Kidney (tissue), 14 donors: ENCODE data around the gene SPRY4. TPM values are rescaled to one million over a fixed set of nuclear protein-coding genes. Genes with fewer than 3 reads are reported as not detected.

Experiments used
- DNase-seq, 5 donors: peaks; one replicate each; pipeline ENCODE4 v3.0.0-alpha.2; 2013 to 2020
- FAIRE-seq: peaks from 2 replicates; lab custom pipeline; 2012; peaks lifted over from hg19 to GRCh38; lab: Jason Lieb, UNC
- H3K27ac ChIP-seq, 2 donors: one replicate each; pipeline ENCODE4 v1.7.0; 2013; ENCODE audit warnings: low read depth in 2 of 2, low read length in 2 of 2, inconsistent platforms in 1 of 2
- H3K27me3 ChIP-seq: one replicate; pipeline ENCODE4 v1.7.1; 2013; ENCODE audit warnings: low read length, inconsistent platforms; ENCODE audit not compliant: control insufficient read depth, insufficient read depth
- H3K36me3 ChIP-seq, 3 donors: one replicate each; pipeline versions ENCODE4 v1.7.0 to v1.7.1; 2013; ENCODE audit warnings: low read length in 3 of 3, control low read depth in 1 of 3, inconsistent platforms in 1 of 3; ENCODE audit not compliant: insufficient read depth in 3 of 3, control insufficient read depth in 2 of 3
- H3K4me1 ChIP-seq, 3 donors: one replicate each; pipeline versions ENCODE4 v1.7.0 to v1.7.1; 2013; ENCODE audit warnings: low read length in 3 of 3, inconsistent platforms in 1 of 3, low read depth in 1 of 3; ENCODE audit not compliant: control insufficient read depth in 2 of 3, insufficient read depth in 2 of 3
- H3K4me3 ChIP-seq, 3 donors: one replicate each; pipeline versions ENCODE4 v1.7.0 to v1.8.1; 2013; ENCODE audit warnings: low read length in 3 of 3, control low read depth in 1 of 3, inconsistent platforms in 1 of 3
- H3K9ac ChIP-seq, 3 donors: one replicate each; pipeline versions ENCODE4 v1.7.0 to v1.7.1; 2013; ENCODE audit warnings: low read length in 3 of 3, control low read depth in 1 of 3, inconsistent platforms in 1 of 3
- H3K9me3 ChIP-seq, 3 donors: one replicate each; pipeline versions ENCODE4 v1.7.0 to v1.7.1; 2013; ENCODE audit warnings: low read length in 3 of 3, control low read depth in 1 of 3, inconsistent platforms in 1 of 3; ENCODE audit not compliant: control insufficient read depth in 2 of 3, insufficient read depth in 1 of 3
- intact Hi-C: fragments of 100-400 bp; cut with DNase I; formaldehyde crosslinking; loops from one replicate; pipeline ENCODE4 v1.11.1; 2022
- polyA plus RNA-seq: library from polyadenylated mRNA; stranded (reverse); fragments of 350-450 nt; fragmentation: Illumina TruSeq; extraction: RNeasy Lipid Tissue Mini Kit (QIAGEN cat#74804); gene quantifications from one replicate; pipeline ENCODE4 v1.2.3, GENCODE V29; 2014; ENCODE audit warnings: low read depth, low replicate concordance; ENCODE audit not compliant: insufficient read depth
- total RNA-seq: library from RNA; stranded (reverse); fragmentation: NEBNext Ultra II Directional; extraction: Animal tissue kit (Norgen Biotek cat#: 25700); gene quantifications from one replicate; pipeline ENCODE4 v1.2.1, GENCODE V29; 2021
- TF ChIP-seq, protein P1 (sequence below): IDR thresholded peaks from 3 replicates; pipeline ENCODE4 v1.5.1; 2012; ENCODE audit warnings: mild to moderate bottlenecking, moderate library complexity, borderline replicate concordance; ENCODE audit not compliant: insufficient read depth; ENCODE audit errors: extremely low read depth
- donor health status: control.
- donor health status: control.
- donor health status: control.
- donor health status: control.
- donor health status: control.
- donor health status: DM: yes; HTN: yes; CAD: no.
- donor health status: Normal renal cell carcinoma (clear cell type).

The SPRY4 gene
- total and polyA plus RNA-seq, 2 donors from 2014 or later = 6.0 to 16.6 TPM

DNA sequence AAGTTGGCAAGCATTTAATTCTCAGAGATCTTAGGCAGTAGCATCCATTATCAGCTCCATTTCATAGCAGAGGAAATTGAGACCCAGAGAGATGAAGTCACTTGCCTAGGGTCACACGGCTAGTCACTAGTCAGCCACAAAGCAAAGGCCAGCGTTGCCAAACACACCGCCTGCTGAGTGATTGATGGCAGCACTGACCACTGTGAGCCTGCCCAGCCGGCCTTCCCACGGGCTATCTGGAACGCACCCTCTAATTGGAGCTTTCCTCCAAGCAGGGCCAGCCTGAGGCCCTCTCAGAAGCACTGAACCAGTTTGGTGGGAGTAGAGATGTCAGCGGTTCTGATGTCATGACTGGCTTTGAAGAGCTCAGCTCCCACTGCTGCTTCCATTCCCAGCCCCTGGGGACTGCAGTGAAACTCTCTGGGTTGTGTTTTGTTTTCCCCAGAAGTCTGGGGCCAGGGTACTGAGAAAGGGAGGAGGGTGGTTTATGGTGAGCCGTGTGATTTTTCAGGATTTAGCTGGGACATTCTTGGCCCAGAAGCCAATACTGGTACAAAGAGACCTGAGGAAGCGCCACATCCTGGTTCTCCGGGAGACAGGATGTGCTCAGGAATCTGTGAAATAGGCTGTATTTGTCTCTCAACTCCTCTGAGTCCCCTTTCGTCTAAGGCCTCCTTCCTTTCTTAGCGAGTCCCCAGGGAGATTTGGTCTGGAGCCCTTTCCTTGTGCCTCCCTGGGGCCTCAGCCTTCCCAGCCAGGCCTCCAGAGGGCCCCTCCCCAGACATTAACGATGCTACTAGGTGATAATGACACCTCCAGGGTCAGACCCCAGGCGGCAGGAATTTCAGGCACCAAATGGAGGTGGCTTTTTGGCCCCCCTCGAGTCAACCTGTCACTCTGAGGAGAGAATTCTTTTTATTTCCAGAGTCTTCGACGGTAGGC lies 44.5 kb downstream of the SPRY4 start:
- TF ChIP-seq, protein P1, sequence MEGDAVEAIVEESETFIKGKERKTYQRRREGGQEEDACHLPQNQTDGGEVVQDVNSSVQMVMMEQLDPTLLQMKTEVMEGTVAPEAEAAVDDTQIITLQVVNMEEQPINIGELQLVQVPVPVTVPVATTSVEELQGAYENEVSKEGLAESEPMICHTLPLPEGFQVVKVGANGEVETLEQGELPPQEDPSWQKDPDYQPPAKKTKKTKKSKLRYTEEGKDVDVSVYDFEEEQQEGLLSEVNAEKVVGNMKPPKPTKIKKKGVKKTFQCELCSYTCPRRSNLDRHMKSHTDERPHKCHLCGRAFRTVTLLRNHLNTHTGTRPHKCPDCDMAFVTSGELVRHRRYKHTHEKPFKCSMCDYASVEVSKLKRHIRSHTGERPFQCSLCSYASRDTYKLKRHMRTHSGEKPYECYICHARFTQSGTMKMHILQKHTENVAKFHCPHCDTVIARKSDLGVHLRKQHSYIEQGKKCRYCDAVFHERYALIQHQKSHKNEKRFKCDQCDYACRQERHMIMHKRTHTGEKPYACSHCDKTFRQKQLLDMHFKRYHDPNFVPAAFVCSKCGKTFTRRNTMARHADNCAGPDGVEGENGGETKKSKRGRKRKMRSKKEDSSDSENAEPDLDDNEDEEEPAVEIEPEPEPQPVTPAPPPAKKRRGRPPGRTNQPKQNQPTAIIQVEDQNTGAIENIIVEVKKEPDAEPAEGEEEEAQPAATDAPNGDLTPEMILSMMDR = no peak
- no peak overlapping the region for H3K4me3 ChIP-seq
- DNase-seq (peak; percentile 91 to 94 (median 94)), FAIRE-seq (no peak)
- peaks cover 5 to 20% (median 9%) of the 10 kb centered on the region in 3 donors for H3K4me1 ChIP-seq
- no peaks in the 10 kb centered on the region for H3K9me3 ChIP-seq
- H3K27ac ChIP-seq = peak overlapping the region; percentile 78 to 88
- peak overlapping the region in 1 of 3 donors; percentile 10 for H3K9ac ChIP-seq
- no peaks in the 10 kb centered on the region for H3K36me3 ChIP-seq
- no peaks in the 10 kb centered on the region for H3K27me3 ChIP-seq
- intact Hi-C loops = no loop called here

- DNase-seq = no peak
- Histone ChIP-seq H3K4me3 (no peak overlapping the region), H3K27ac (no peak overlapping the region), H3K9me3 (no peaks in the 10 kb centered on the region), H3K36me3 (no peaks in the 10 kb centered on the region), H3K9ac (no peak overlapping the region), H3K4me1 (peaks cover 5 to 20% (median 9%) of the 10 kb centered on the region in 3 donors), H3K27me3 (no peaks in the 10 kb centered on the region)
- TF ChIP-seq, protein P1 = no peak
- intact Hi-C loops = no loop called here
- FAIRE-seq = no peak
Observed at GRCh38 chr5:142278627-142279026, 46.2 kb downstream of the SPRY4 start.

GRCh38 chr5:142277796-142278195 lies 47.0 kb downstream of the SPRY4 start:
- no peak for FAIRE-seq
- DNase-seq = peak in 4 of 5 donors; percentile 61 to 86 (median 76)
- Histone ChIP-seq H3K27me3 (no peaks in the 10 kb centered on the region), H3K9ac (no peak overlapping the region), H3K9me3 (no peaks in the 10 kb centered on the region), H3K4me3 (no peak overlapping the region), H3K4me1 (peaks cover 5 to 20% (median 9%) of the 10 kb centered on the region in 3 donors), H3K36me3 (no peaks in the 10 kb centered on the region), H3K27ac (no peak overlapping the region)
- TF ChIP-seq, protein P1 = no peak
- intact Hi-C loops = no loop called here
